Stimulated activated naive CD8-positive, alpha-beta T cell treated with anti-CD3 and anti-CD28 coated beads, Interleukin-15, amount 100 ng/mL, for 72 hours (primary cell): ENCODE results near the gene NAB1.

Source experiments
- ATAC-seq: fragments of 150-1000 bp; cut with Tn5 transposase; 2 replicates; pipeline ENCODE4 v1.10.0; 2021; ENCODE audit warnings: mild to moderate bottlenecking, moderate library complexity
- DNase-seq, 2 donors: peaks; one replicate each; pipeline ENCODE4 v3.0.0; 2021 to 2022
- H3K27ac Mint-ChIP-seq, 2 donors: one replicate each; pipeline ENCODE4 v1.8.0; 2022; ENCODE audit warnings: mild to moderate bottlenecking in 2 of 2, mixed read lengths in 2 of 2, moderate library complexity in 2 of 2
- H3K27me3 Mint-ChIP-seq: one replicate; pipeline ENCODE4 v1.8.0; 2022; ENCODE audit warnings: mixed read lengths
- H3K4me1 Mint-ChIP-seq: one replicate; pipeline ENCODE4 v1.8.0; 2022; ENCODE audit warnings: mild to moderate bottlenecking, mixed read lengths
- H3K4me3 Mint-ChIP-seq, 2 donors: one replicate each; pipeline ENCODE4 v1.8.0; 2022; ENCODE audit warnings: mild to moderate bottlenecking in 2 of 2, mixed read lengths in 2 of 2, moderate library complexity in 1 of 2
- H3K9me3 Mint-ChIP-seq, 2 donors: one replicate each; pipeline ENCODE4 v1.8.0; 2022; ENCODE audit warnings: mixed read lengths in 2 of 2

Gene NAB1

DNA sequence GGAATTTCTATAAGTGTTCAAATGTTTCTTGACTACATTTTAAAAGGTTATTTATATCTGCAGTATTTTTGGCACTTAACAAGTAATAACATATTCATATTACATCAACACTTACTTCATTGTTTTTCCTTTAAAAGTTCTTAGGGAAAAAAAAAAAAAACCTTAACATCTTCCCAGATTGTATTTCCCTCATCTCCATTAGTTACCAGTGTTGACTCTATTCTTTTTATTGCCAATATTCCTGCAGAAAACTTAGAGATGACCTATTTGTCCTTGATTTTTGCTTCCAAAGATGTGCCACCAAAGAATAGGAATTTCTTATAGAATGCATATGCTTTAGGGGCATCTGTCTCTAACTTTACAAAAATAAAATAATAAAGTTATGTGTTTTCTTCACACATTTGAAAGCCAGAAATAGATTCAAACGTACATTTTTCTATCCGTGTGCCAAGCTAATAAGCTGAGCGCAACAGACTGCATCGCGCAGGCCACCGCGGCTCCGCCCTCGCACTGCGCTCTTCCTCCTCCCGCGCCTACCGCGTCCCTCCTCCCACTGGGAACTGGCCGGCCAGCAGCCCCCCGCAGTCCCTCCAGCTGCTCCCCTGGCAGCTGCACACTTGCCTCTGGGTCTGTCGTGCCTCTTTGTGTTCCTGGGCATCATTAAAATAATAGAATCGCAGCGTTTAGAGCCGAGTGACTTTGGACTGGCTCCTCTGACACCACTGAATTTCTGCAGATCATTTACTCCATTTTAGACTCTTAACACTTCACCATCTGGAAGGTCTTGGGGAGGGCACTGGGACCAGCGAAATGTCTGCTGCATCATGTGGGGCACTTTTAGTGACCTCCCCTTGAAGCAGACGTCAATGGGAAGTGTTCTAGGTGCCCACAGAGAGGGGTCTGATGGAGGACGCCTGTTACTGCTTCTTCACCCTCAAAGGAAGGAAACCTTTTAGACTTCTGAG, 21.2 kb upstream of the NAB1 start:
- ATAC-seq (peak; percentile 89), DNase-seq (peak in 1 of 2 donors; percentile 18)
- Mint-ChIP-seq H3K9me3 (peaks cover 0 to 4% of the 10 kb centered on the region in 2 donors), H3K4me3 (peak overlapping the region; percentile 85 to 89), H3K27me3 (no peaks in the 10 kb centered on the region), H3K4me1 (peaks cover 25% of the 10 kb centered on the region), H3K27ac (peak overlapping the region; percentile 16 to 76)

DNA sequence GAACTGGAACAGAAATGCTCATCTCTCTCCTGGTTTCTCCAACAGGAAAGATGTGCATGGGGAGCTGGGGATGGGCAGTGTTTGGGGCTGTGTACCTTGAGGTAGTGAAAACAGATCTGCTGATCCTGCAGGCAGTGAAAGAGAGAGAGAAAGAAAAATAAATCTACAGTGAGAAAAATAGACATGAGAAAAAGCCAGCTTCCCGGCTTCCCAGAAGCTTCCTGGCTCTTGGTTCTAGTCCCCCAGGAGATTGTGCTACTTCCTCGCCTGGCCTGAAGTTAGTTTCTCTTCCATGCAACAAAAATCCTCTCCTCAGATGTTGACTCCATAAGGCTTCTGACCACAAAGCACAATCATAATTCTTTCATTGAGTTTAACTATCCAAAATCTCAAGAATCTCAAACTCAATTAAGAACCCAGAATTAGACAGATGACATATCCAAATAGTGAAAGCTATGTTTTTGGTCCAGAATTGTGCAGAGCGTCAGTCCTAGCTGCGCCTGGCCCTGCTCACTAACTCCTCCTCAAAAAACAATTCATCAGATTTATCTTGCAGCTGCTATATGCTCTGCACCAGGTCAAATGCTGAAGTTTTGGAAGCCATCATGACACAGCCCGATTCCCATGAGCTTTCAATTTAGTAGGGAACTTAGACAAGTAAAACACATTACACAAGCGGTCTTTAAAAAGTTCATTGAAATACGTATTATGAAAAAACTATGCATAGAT, 20.1 kb upstream of the NAB1 start:
- ATAC-seq: no peak
- H3K27ac Mint-ChIP-seq: no peak overlapping the region
- no peak for DNase-seq
- peaks cover 0 to 4% of the 10 kb centered on the region in 2 donors for H3K9me3 Mint-ChIP-seq
- H3K4me3 Mint-ChIP-seq: peak overlapping the region; percentile 1 to 89
- no peaks in the 10 kb centered on the region for H3K27me3 Mint-ChIP-seq
- peaks cover 20% of the 10 kb centered on the region for H3K4me1 Mint-ChIP-seq

DNA sequence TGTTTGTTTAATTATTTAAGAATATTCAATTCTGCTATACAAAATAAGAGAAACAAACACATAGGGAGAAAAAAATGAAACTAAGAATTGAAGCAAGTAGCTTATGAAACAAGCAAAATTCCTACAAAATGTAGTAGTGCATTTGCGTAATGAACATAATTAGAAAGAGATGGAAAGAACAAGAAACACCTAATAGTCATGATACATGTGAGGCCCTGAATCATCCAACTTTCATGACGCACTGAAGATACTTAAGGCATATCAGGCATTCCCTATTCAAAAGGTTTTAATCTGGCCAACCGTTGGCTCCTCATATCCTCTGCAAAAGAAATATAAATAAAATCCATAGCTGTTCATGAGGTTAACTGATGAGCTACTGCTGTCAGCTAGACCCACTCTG, 14.5 kb upstream of the NAB1 start:
- H3K27me3 Mint-ChIP-seq: no peaks in the 10 kb centered on the region
- no peak for ATAC-seq
- no peak for DNase-seq
- no peaks in the 10 kb centered on the region for H3K9me3 Mint-ChIP-seq
- H3K27ac Mint-ChIP-seq: no peak overlapping the region
- H3K4me3 Mint-ChIP-seq: no peak overlapping the region
- no peaks in the 10 kb centered on the region for H3K4me1 Mint-ChIP-seq

DNA sequence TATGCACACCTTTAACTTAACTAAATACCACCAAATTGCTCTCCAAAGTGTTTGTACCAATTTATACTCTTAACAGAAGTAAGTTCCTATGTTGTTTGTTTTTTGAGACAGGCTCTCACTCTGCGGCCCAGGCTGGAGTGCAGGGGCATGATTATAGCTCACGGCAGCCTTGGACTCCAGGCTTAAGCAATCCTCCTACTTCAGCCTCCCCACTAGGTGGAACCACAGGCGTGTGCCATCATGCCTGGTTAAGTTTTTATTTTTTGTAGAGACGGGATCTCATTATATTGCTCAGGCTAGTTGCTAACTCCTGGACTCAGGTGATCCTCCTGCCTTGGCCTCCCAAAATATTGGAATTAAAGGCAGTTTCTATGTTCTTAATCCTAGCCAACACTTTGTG, 13.1 kb upstream of the NAB1 start:
- Mint-ChIP-seq H3K27ac (no peak overlapping the region), H3K27me3 (no peaks in the 10 kb centered on the region)
- ATAC-seq: peak; percentile 73

DNA sequence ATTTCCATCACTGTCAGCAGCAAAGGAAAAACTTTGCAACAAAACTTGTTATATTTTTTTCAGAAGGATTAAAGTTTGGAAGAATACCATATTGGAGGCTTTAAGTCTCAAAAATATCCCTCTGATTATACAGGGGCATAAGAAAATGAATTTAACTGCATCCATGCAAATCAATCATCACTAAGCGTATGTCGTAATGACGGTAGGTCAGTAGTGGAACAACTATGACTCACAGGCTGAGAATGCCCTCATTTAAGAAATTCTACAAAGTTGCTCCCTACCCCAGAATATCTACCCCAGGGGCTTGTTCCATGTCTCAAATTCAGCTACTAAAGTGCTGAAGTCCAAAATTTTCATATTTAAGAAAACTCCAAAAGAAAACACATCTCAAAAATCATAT, 12.5 kb upstream of the NAB1 start:
- no peak for DNase-seq
- Mint-ChIP-seq H3K27me3 (no peaks in the 10 kb centered on the region), H3K4me1 (no peaks in the 10 kb centered on the region), H3K4me3 (no peak overlapping the region), H3K9me3 (no peaks in the 10 kb centered on the region), H3K27ac (no peak overlapping the region)
- ATAC-seq: no peak

More for the DNA sequence above, 13.1 kb upstream of the NAB1 start:
- H3K4me1 Mint-ChIP-seq: no peaks in the 10 kb centered on the region
- no peak overlapping the region for H3K4me3 Mint-ChIP-seq
- H3K9me3 Mint-ChIP-seq: no peaks in the 10 kb centered on the region
- DNase-seq: no peak

DNA sequence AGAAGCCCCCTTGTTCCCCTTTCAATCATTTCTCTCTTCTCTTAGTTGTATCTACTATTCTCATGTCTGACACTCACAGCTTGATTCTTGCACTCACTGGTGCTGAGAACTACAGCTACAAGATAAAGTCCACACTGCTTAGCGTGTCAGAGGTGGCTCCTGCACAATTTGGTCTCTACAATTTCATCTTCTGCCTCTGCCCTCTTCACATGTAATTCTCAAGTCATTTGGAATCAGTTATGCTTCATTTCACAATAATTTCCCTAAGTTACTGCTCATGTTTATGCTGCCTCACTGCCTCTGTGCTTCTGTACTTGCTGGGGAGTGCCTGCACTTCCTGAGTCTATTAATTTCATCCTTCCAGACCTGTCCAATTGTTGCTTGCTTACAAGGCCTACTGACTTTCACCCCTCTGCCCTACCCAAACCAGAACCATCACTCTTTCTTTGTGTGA, 11.6 kb upstream of the NAB1 start:
- H3K27me3 Mint-ChIP-seq: no peaks in the 10 kb centered on the region
- no peak overlapping the region for H3K4me3 Mint-ChIP-seq
- no peaks in the 10 kb centered on the region for H3K9me3 Mint-ChIP-seq
- no peaks in the 10 kb centered on the region for H3K4me1 Mint-ChIP-seq
- ATAC-seq (no peak), DNase-seq (no peak)
- H3K27ac Mint-ChIP-seq: peak overlapping the region in 1 of 2 donors; percentile 54

- Mint-ChIP-seq H3K9me3 (no peaks in the 10 kb centered on the region), H3K27me3 (no peaks in the 10 kb centered on the region)
- ATAC-seq: peak; percentile 13
Observed at GRCh38 chr2:190637903-190638618, 10.8 kb upstream of the NAB1 start.

DNA sequence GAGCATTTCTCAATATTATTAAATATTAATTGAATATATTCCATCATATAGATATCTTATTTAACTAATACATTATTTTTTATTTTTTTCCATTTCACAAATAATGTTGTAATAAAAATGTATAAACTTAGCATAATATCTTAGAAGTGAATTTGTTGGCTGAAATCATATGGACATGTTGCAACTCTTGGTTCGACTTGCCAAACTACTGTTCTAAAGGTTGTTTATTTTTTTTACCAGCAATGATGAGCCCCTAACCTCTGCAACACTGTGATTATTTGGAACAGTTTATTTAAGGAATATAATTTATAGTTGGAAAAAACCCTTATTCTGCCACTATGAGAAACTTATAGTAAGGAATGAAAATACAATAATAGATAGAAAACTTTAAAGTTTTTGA, 8.8 kb upstream of the NAB1 start:
- H3K9me3 Mint-ChIP-seq: no peaks in the 10 kb centered on the region
- no peak overlapping the region for H3K4me3 Mint-ChIP-seq
- H3K4me1 Mint-ChIP-seq: peaks cover 5% of the 10 kb centered on the region
- H3K27ac Mint-ChIP-seq: no peak overlapping the region
- DNase-seq: no peak
- ATAC-seq: no peak
- no peaks in the 10 kb centered on the region for H3K27me3 Mint-ChIP-seq

More at GRCh38 chr2:190637903-190638618, 10.8 kb upstream of the NAB1 start:
- no peak for DNase-seq
- H3K27ac Mint-ChIP-seq: peak overlapping the region in 1 of 2 donors; percentile 21
- H3K4me3 Mint-ChIP-seq: no peak overlapping the region
- no peaks in the 10 kb centered on the region for H3K4me1 Mint-ChIP-seq

- Mint-ChIP-seq H3K27ac (no peak overlapping the region), H3K9me3 (no peaks in the 10 kb centered on the region), H3K27me3 (no peaks in the 10 kb centered on the region), H3K4me3 (no peak overlapping the region), H3K4me1 (peaks cover 12% of the 10 kb centered on the region)
- ATAC-seq (peak; percentile 37), DNase-seq (no peak)
Observed at GRCh38 chr2:190641469-190641868, 7.4 kb upstream of the NAB1 start.

DNA sequence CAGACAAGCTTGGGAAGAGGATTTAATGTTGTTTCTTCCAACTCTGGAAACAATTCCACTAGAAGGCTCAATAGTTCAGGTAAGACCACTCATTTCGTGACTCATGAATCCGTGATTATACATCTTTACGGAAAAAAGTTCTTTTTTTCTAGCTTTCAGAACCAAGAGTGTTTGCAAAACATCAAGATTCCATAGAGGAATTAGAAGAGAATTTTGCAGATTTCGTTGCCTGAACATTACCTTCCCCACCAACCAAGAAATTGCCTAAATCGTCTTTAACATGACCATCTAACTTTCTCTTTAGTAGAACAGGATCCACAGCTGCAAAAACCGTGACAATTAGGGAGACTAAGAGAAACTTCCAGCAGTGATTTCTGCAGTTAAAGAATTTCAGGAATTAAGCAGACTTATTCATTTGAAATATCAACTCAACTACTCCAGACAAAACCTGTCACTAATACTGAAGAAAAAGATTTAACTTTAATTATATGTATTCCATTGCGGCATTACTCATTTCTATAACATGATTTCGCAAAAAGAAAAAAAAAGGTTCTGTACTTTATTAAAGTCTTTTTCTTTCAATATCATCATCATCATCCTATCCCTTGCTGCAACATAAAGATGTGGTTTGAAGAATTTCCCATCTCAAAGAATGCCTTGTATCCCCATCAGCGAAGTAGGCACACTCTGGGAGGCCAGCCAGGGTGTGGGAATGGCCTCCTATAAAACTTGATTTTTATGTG, 1.9 kb upstream of the NAB1 start:
- H3K4me1 Mint-ChIP-seq: peaks cover 33% of the 10 kb centered on the region
- peak overlapping the region in 1 of 2 donors; percentile 84 for H3K4me3 Mint-ChIP-seq
- DNase-seq (no peak), ATAC-seq (no peak)
- H3K27ac Mint-ChIP-seq: no peak overlapping the region
- no peaks in the 10 kb centered on the region for H3K27me3 Mint-ChIP-seq
- no peaks in the 10 kb centered on the region for H3K9me3 Mint-ChIP-seq

GRCh38 chr2:190648289-190649034, 421 bp upstream of the NAB1 start:
- peak; percentile 80 for ATAC-seq
- peak overlapping the region; percentile 59 to 83 for H3K27ac Mint-ChIP-seq
- peaks cover 33% of the 10 kb centered on the region for H3K4me1 Mint-ChIP-seq
- peak; percentile 77 to 87 for DNase-seq
- no peaks in the 10 kb centered on the region for H3K27me3 Mint-ChIP-seq
- H3K4me3 Mint-ChIP-seq: peak overlapping the region; percentile 84 to 87
- no peaks in the 10 kb centered on the region for H3K9me3 Mint-ChIP-seq

GRCh38 chr2:190649798-190650390, 1.0 kb downstream of the NAB1 start:
- H3K27me3 Mint-ChIP-seq: no peaks in the 10 kb centered on the region
- DNase-seq: no peak

DNA sequence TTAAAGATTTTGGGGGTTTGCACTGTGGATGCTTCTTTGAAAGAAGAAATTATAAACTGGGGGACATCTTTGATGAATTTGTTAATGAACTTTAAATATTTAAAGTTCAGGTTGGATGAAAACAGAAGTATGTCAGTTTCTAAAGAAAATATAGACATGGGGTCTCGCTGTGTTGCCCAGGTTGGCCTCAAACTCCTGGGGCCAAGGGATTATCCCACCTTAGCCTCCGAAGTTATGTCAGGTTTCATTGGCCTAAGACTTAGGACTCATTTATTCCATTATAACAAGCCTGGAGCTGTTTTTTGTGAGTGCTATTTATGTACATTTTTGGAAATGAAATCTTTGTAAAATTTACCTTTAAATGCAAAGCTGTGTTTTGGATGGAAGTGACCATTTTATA, 2.5 kb downstream of the NAB1 start:
- Mint-ChIP-seq H3K4me3 (peak overlapping the region in 1 of 2 donors; percentile 96), H3K9me3 (no peaks in the 10 kb centered on the region), H3K27me3 (no peaks in the 10 kb centered on the region), H3K4me1 (peaks cover 22% of the 10 kb centered on the region), H3K27ac (no peak overlapping the region)
- DNase-seq: no peak
- ATAC-seq: no peak

More at GRCh38 chr2:190649798-190650390, 1.0 kb downstream of the NAB1 start:
- no peak for ATAC-seq
- Mint-ChIP-seq H3K27ac (peak overlapping the region; percentile 94), H3K4me1 (peaks cover 28% of the 10 kb centered on the region), H3K9me3 (no peaks in the 10 kb centered on the region), H3K4me3 (peak overlapping the region; percentile 90 to 96)

GRCh38 chr2:190653231-190653630, 4.3 kb downstream of the NAB1 start:
- DNase-seq: no peak
- Mint-ChIP-seq H3K4me3 (no peak overlapping the region), H3K27ac (no peak overlapping the region), H3K4me1 (peaks cover 17% of the 10 kb centered on the region), H3K9me3 (no peaks in the 10 kb centered on the region), H3K27me3 (no peaks in the 10 kb centered on the region)
- no peak for ATAC-seq
